Hippocampal formation (tissue), 2 donors: ENCODE data around the gene ATP2A2.
"Not testable (repeated sequence)": the region's sequence is repeated elsewhere in the genome, so short reads cannot be mapped to it uniquely, and the experiment has no call there.

Source experiments
- DNase-seq, 2 donors: peaks; one replicate each; lab custom pipeline; 2025; lab: John Stamatoyannopoulos, UW

The ATP2A2 gene

DNA sequence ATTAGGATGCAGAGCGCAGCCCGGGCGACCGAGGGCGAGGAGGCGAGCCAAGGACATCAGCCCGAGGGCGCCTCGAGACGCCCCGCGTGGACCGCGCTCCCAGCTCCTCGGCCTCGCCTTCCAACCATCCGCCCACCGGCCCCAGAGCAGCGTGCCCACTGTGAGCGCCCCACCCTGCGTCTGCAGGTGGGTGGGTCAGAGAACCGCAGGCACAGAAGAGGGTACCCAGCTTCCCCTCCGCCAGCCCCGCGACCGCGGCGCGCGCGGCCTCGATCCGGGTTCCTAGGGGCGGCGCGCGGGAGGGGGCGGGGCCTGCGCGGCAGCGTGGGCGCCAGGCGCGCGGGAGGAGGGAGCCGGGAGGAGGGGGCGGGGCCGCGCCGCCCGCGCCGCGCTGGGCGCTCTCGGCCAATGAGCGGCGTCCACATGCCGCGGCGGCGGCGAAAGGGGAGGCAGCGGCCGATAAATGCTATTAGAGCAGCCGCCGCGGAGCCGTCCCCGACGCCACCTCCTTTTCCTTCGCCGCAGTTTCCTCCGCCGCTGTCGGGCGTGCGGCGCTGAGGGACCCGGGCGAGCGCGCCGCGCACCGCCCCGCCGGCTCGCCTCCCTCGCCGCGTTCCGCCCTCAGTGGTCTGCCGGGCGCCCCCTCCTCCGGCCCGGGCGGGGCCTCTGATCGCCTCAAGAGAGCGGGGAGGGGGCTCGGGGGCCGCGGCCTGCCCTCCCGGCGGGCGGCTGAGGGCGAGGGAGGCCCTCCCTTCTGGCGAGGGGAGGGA, at the start of gene ATP2A2:
Gene ATP2A2, plus strand, starts transcription at position 469 of the 770 bp plus-strand sequence. CDS start 543 bp downstream, outside the sequence.
- DNase-seq, result peak; percentile 80 to 90

DNA sequence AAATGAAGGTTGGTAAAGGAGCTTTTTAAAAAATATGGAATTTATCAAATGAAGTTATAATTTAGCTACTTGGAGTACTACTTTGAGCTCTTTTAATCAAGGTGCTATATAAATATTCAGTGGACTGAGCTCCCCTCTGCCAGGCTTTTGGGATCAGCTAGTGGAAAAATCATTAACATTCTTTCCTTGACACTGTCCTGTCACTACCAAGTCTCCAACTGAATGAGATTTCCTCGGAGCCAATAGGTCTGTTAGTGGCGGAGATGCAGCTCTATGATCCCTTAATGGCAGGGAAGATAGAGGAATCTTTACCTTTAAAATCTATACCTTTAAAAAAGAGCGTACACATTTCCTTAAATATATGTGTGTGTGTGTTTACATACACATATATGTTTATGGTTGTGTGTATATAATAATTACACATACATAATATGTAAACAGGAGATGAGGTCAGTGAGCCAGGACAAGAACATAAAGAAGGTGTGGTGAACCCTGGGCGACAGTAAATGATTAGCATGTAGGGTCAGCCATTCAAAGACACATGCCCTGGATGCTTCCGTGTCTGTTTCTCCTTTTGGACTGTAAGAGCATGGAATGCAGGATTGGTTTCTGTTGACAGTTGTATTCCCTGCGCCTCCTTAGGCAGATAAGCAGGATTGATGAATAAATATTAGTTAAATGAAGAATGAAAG, 47.7 kb upstream of the ATP2A2 start:
- DNase-seq, result no peak

DNA sequence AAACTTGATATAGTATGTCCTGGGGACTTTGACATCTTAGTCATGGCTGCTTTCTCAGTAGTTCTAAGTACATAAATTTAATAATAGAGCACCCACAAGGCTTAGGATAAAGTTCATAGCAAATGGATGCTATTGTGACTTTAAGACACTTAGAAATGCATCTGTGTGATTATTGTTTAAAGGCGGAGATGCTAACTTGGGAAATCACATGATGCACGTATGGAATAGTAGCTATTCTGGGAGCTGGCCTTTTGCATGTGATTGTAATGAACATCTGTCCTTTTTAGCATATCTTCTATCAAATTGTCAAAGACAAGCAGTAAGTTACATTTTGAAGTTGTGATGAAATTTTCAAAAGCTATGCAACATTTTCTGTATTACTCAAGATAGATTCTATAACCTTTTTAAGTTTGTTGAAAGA, 46.7 kb upstream of the ATP2A2 start:
- DNase-seq, result no peak

DNA sequence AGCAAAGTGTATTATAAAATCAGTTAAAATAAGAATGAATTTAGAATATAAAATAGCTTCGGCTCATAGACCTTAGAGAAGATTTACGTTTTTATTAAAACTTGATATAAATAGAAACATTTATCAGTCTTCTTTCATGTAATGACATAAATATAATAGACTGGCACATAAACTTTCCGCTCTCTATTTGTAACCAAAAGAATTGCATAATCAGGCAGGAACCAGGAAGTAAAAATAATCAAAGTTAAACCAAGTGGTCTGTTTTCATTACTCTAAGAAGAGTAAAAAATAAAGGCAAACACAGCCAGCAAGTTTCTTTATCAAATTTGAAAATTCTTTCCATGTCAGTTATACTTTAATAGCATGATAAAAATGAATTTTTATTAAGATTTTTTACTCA, 46.3 kb upstream of the ATP2A2 start:
- DNase-seq, result no peak

DNA sequence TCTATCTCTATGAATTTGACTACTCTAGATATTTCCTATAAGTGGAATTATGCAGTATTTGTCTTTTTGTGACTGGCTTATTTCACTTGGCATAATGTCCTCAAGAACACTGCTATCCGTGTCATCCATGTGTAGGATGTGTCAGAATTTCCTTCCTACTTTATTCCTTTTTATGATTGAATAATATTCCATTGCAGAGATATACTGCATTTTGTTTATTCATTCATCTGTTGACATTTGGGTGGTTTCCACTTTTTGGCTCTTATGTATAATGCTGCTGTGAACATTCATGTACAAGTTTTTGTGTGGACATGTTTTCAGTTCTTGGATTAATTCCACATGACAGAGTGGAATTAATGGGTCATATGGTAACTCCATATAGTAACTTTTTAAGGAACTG, 45.7 kb upstream of the ATP2A2 start:
- DNase-seq, result no peak

DNA sequence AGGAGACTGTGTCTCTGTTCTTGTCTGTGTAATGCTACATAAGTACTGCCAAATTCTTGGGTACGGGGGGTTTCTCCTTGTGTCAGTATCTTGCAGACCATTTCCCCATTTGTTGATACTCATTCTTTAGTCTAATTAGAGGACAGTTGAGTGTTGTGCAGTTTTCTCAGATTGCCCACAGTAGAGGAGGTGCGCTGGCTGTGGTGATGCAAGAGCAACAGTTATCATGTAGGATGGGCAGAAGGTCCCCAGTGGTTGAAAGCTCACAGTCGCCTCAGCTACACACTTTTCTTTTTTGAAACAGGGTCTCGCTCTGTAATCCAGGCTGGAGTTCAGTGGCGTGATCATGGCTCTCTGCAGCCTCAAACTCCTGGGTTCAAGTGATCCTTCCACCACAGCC, 37.8 kb upstream of the ATP2A2 start:
- DNase-seq, result no peak

DNA sequence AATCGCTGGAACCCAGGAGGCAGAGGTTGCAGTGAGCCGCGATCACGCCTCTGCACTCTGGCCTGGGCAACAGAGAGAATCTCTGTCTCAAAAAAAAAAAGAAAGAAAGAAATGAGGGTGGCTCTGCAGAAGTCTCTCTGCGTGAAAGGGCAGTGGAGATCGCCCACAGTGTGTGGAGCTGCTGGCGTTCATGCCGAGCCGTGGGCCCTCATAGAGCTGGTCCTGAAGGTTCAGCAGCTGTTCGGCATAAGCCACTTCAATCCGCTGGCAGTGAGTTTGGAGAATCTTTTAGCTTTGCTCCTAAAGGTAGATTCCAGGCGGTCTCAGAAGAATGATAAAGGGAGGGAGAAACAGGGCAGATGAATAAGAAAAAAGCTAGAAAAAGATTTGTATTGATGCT, 36.7 kb upstream of the ATP2A2 start:
- DNase-seq, result no peak

DNA sequence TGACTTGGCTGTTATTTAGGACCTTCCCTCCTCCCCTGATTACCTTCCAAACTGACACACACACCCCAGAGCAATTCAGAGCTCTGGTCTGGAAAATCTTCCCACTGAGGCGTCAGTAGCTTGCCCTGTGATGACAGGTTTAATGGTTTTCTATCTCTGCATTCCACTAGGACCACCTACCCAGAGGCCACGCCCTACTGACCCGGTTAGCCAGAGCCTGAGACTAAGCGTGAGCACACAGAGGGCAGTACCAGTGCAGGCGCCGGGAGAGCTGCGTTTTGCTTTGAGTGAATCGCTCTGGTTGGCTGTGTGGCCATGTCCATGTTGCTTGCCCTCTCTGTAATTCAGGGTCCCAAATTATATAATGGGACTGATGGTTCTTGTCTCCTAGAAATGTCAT, 36.2 kb upstream of the ATP2A2 start:
- DNase-seq, result no peak

DNA sequence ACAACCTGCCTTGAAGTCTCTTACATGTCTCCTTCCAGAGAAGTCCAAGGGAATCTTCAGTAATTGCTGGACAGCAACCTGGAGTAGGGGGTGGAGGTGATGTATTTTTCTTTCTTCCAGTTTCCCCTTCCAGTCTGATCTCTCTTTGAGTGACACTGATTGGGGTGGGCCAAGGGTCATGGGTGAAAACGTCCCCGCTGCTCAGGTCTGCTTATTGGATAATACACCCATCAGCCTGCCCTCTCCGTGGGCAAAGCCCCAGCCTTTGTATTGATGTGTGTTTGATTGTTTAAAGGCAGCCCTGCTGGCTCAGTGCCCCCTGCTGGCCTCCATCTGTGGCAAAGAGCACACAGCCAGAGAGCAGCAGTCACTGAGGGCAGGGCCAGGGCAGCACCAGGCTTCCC, 35.7 kb upstream of the ATP2A2 start:
- no peak for DNase-seq

DNA sequence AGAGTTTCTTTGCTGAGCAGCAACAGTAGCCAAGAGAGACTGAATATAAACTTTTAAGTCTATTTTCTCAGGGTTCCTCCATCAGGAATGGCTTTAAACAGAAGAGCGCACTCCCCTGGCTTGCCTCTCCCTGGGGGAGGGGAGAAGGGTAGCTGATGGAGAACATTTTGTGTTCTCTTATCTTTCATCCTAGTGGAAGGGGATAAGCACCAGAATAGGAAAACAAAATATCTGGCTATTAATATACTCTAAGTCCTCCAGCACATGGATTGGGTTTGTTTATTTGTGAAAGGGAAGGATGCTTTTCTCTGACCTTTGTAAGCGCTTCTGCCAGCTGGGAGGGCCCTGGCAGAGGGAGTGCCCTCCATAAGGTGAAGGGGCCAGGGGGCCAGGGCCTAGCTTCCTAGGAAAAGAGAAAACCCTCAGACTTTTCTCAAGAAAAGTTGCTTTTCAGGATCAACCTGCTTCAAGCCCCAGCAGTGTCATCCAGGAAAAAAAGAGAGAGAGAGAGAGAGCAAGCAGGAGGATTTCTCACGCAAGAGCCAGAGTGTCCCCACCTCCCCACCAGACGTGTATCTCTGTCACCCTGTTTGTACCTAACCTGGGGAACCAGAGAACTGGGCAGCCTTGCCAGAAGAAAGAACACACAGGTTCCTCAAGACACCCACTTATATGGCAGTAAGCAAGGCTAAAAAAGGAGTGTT, 34.3 kb upstream of the ATP2A2 start:
- no peak for DNase-seq

DNA sequence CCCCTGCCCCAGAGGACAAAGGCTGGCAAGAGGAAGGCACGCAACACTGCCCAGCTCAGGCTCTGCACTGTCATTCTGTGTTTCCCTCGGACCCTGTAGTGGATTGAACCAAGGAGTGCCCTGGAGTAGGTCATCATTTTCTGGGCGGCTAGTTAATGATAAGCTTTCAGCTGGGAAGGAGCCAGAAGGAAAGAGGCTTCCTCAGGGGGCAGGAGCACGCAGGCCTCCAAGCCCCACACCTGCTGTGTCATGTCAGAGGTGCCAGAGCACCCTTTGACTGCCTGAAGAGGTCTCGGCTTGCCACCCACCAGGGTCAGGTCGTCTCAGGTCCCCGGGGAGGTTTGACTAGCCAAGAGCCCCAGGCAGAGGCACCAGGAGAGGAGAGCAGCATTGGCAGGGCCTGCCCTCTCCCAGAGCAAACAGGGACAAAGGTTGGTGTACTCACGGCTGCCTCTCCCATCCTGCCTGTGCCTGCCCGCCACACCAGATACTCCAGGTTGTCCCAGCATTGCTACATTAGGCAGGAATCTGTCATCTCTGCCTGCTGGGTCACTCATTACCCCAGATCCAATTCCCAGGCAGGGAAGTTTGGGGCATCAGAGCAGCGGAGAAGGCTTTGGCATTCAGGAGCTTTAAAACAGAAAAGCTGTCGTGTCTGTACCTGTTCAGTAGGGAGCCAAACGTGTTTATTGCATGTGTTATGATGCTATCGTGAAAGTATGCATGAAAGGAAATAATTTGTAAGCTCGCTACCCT, 33.5 kb upstream of the ATP2A2 start:
- DNase-seq, result no peak

DNA sequence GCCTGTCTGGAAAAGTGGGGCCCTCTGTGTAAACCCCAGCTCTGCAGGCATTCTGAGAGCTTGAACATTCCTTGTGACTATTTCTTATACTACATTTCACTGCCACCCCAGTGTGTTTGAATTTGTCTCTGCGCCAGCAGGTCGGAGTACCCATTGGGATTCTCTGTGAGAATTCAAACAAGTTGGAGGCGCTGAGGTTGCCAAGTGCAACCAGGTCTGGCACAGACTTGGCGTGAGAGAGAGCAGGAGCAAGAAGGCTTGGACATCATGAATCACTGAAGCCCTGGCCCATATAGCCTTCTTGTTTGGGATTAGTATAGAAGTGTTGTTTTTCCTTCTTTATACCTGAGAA, 33.0 kb upstream of the ATP2A2 start:
- no peak for DNase-seq

DNA sequence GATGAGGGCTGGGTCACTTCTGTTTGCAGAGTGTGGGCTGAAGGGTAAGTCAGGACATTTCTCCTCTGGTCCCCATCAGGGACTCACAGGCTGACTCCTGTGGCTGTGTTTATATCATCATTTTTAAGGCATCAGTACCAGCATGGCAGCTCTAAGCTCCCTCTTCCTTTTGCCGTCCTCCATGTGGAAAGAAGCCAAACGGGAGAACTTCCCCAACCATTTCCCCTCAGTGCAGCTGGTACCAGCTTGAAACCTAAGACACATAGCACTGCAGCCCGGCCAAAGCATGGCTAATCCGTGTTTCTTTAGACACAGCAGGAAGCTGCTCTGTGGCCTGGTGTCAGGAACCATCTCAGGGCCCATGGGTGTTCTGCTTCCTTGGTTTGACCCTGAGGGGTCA, 31.9 kb upstream of the ATP2A2 start:
- DNase-seq, result no peak

DNA sequence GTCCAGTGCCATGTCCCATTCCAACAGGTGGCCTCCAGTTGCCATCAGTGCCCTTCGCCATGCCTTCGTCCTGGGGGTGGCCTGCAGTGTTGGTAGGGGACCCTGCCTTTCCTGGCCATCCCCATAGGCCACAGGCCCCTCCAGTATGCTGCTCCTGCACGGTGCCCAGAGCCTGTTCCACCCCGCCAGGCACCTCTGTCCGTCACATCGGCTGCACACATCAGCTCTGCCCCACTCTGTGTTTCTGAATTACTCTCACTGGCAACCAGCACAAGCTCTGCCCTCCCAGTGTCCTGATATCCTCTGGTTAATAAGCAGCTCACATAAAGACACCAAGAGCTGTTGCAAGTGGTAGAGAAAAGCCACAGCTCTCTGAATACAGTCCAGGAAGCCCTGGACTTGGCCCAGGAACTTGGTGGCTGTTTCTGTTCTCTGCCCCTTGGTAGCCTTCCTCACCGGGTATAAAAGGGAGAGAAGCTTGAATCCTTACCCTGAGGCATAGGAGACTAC, 31.3 kb upstream of the ATP2A2 start:
- peak in 1 of 2 donors; percentile 29 for DNase-seq

DNA sequence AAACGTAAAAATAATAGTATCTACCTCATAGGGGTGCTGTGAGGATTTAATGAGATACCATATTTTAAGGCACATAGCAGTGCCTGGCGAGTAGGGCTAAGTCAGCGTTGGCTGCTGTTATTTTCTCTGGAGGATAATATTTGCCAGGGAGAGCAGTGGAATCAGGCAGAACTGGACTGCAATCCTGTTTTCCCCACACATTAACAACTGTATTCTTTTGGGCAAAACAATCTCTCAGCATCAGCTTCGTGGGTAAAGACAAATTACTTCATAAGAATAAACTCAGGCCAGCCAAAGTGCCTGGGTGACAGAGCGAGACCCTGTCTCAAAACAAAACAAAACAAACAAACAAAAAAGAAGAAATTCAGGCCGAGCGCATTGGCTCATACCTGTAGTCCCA, 29.7 kb upstream of the ATP2A2 start:
- DNase-seq, result no peak

DNA sequence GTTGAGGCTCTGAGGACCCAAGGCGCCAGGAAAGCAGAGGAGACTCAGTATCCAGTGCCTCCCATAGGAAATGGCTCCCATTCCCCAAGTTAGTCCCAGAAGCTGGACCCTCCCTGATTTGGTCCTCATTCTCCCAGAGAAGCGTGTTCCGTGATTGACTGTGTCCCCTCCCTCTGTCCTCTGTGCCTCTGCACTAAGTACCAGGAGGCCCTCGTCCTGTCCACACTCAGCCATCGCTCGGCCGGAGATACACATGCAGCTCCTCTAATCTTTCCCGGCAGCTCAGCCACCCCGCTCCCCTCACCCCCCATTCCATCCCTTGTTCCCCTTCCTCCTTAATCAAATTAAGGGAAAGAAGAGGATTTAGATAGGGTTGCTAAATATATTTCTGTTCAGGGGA, 28.3 kb upstream of the ATP2A2 start:
- DNase-seq, result no peak

DNA sequence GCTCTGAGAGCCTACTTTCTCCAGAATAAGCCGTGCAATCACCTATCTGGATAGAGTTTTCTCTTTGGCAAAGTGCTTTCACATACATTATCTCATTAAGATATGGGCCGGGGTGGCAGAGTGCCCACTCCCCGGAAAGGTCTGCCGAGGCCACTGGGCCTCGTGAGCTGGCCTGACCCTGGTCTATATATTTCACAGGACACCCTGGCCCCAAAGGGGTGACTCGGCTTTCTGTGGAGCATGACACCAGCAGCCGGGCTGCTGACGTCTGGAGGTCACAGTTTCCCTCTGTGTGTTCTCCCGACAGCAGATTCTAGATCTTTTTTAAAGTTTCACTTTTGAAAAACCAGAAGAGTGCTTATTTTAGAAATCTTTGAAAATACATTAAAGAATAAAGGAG, 27.9 kb upstream of the ATP2A2 start:
- no peak for DNase-seq

DNA sequence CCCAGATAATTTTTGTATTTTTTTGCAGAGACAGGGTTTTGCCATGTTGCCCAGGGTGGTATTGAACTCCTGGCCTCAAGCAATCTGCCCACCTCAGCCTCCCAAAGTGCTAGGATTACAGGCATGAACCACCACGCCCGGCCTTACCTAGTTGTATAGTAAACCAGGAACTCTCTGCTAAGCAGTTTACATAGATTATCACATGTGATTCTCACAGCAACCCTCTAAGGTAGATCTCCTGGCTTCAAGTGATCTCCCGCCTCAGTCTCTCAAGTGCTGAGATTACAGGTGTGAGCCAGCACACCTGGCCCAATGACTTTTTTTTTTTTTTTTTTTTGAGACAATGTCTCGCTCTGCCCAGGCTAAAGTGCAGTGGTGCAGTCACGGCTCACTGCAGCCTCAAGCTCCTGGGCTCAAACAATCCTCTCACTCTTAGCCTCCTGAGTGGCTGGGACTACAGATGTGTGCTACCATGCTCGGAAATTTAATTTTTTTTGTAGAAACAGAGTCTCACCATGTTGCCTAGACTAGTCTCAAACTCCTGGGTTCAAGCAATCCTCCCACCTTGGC, 26.0 kb upstream of the ATP2A2 start:
- DNase-seq, result no peak

DNA sequence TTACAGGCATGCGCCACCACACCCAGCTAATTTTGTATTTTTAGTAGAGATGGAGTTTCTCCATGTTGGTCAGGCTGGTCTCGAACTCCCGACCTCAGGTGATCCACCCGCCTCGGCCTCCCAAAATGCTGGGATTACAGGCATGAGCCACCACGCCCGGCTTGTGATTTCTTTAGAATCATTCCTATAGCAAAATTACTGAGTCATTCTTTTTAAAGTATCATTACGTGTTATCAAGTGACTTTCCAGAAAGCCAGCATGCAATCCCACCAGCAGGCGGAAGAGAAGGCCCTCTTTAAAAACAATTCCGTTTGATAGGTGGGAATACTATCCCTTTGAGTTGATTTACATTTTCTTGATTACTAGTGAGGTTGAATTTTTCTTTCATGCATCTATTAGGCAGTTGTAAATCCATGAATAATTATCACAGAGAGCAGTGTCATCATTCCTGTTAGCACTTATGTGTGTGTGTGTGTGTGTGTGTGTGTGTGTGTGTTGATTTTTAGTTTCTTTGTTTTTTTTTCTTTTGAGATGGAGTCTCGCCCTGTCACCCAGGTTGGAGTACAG, 25.1 kb upstream of the ATP2A2 start:
- not testable (repeated sequence) for DNase-seq

DNA sequence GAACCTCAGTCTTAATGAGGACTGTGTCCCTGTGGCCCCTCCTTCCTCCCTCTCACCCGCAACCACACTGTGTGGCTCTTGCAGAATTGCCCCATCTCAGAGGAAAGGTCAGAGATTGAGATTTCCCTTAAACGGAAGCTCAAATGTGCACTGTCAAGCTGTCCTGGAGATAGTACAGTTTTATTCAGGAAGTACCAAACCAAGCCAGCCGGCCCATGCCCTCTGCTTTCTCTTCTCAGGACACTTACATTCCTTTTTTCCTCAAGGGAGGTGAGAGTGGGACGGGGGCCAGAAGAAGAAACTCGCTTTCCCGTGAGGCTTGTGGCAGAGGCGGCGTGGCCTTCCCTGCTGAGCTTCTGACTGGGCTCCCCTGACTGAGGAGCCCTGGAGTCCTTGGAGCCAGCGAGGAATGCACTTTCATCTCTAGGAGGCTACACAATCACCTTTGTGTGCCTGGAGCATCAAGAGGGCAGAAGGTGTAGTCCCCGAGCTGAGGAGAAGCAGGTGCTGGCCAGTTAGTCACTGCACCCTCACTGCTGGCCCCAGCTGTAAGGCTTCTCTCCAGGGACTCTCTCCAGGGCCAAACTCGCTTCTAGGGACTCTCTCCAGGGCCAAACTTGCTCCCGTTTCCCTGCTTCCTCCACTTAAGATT, 24.1 kb upstream of the ATP2A2 start:
- DNase-seq, result no peak

DNA sequence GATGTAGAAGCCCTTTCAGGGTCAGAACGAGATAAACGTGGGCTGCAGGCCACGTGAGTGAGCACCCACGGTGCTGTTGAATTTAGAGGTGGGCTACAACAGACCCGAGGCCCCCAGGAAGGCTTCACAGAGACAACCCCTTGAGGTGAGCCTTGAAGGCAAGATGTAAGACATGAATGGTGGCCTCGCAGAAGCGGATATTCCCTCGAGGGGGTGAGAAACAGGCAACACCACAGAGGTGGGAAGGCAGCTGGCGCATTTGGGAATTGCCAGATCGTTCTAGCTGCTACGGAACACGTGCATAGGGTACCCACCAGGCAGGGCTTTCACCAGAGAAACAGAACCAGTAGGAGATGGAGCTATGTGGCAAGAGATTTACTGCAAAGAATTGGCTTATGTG, 22.6 kb upstream of the ATP2A2 start:
- DNase-seq, result no peak
